CD4-positive, alpha-beta T cell (primary cell): ENCODE data around the gene CHADL. TPM values are rescaled to one million over a fixed set of nuclear protein-coding genes. Genes with fewer than 3 reads are reported as not detected.
"Not testable (repeated sequence)": the region's sequence is repeated elsewhere in the genome, so short reads cannot be mapped to it uniquely, and the experiment has no call there.

ENCODE experiments used
- ATAC-seq: fragments of 200-7000 bp; cut with Tn5 transposase; one replicate; pipeline ENCODE4 v1.10.0; 2022; ENCODE audit warnings: mild to moderate bottlenecking; ENCODE audit not compliant: poor library complexity
- CTCF ChIA-PET: fragments of 350-600 bp; sonication (Branson Sonifier 250); formaldehyde crosslinking; loops from one replicate; lab custom pipeline; 2021; ENCODE audit warnings: antibody characterized with exemption, inconsistent platforms; lab: Charles Lee
- POLR2A ChIA-PET: fragments of 350-600 bp; sonication (Branson Sonifier 250); formaldehyde crosslinking; loops from one replicate; lab custom pipeline; 2021; ENCODE audit warnings: antibody characterized with exemption, inconsistent platforms; lab: Charles Lee
- DNase-seq, 14 experiments: peaks; one replicate each; pipeline ENCODE4 v3.0.0-alpha.2; 2013 to 2020; ENCODE audit warnings: mixed read lengths in 2 of 14
- H3K27ac ChIP-seq, 2 donors: one replicate each; pipeline versions ENCODE4 v1.5.1 to v1.7.0; 2013; ENCODE audit warnings: low read length in 2 of 2, low read depth in 1 of 2, mild to moderate bottlenecking in 1 of 2
- H3K27me3 ChIP-seq, 2 experiments: 1 replicate in 1 of 2; 2 replicates in 1 of 2; pipeline versions ENCODE4 v1.6.1 to v1.7.0; 2013; ENCODE audit warnings: low read length in 2 of 2, control low read depth in 1 of 2, mild to moderate bottlenecking in 1 of 2, moderate library complexity in 1 of 2; ENCODE audit not compliant: insufficient read depth in 2 of 2, control insufficient read depth in 1 of 2
- H3K36me3 ChIP-seq: one replicate; pipeline ENCODE4 v1.6.1; 2013; ENCODE audit warnings: low read length, control low read depth; ENCODE audit not compliant: insufficient read depth
- H3K4me1 ChIP-seq: one replicate; pipeline ENCODE4 v1.6.1; 2013; ENCODE audit warnings: low read length, control low read depth; ENCODE audit not compliant: insufficient read depth
- H3K4me3 ChIP-seq: one replicate; pipeline ENCODE4 v1.5.1; 2013; ENCODE audit warnings: mild to moderate bottlenecking, low read length, moderate library complexity
- H3K9me3 ChIP-seq, 2 experiments: 1 replicate in 1 of 2; 2 replicates in 1 of 2; pipeline versions ENCODE4 v1.6.1 to v1.7.0; 2013; ENCODE audit warnings: low read length in 2 of 2, mild to moderate bottlenecking in 2 of 2, control low read depth in 1 of 2, moderate library complexity in 1 of 2; ENCODE audit not compliant: control insufficient read depth in 1 of 2, insufficient read depth in 1 of 2
- H3K27ac Mint-ChIP-seq: one replicate; pipeline ENCODE4 v1.8.0; 2020; ENCODE audit warnings: mixed read lengths
- H3K27me3 Mint-ChIP-seq: one replicate; pipeline ENCODE4 v1.8.0; 2021; ENCODE audit warnings: mixed read lengths
- H3K36me3 Mint-ChIP-seq: one replicate; pipeline ENCODE4 v1.8.0; 2021; ENCODE audit warnings: low read depth, mixed read lengths
- H3K4me1 Mint-ChIP-seq: one replicate; pipeline ENCODE4 v1.8.0; 2021; ENCODE audit warnings: low read depth, mixed read lengths
- H3K4me3 Mint-ChIP-seq: one replicate; pipeline ENCODE4 v1.8.0; 2020; ENCODE audit warnings: mild to moderate bottlenecking, mixed read lengths
- H3K9me3 Mint-ChIP-seq: one replicate; pipeline ENCODE4 v1.8.0; 2020; ENCODE audit warnings: mixed read lengths
- intact Hi-C, 2 experiments: fragments of 100-400 bp; cut with DNase I in 1 of 2; cut with micrococcal nuclease in 1 of 2; formaldehyde crosslinking; loops; one replicate each; pipeline versions ENCODE4 v1.15.1 to v1.9.0; 2023 to 2025; cut with DNase I, micrococcal nuclease
- microRNA-seq: library from miRNA; unstranded; fragments of <30 nt; microRNA quantifications from one replicate; pipeline ENCODE4 v1.2.0, GENCODE V29; 2021; ENCODE audit warnings: borderline microRNAs expressed, borderline replicate concordance
- total RNA-seq, 174 experiments: library from RNA in 2 of 174; stranded (reverse) in 2 of 174; gene quantifications; one replicate each; pipeline ENCODE4 v1.2.3 and lab custom pipeline; 2021 to 2026
- TF ChIP-seq, protein P1 (sequence below): fragments of 200-600 bp; IDR thresholded peaks from one replicate; pipeline ENCODE4 v1.8.0; 2022; ENCODE audit warnings: antibody characterized with exemption, mild to moderate bottlenecking

The CHADL gene
- total RNA-seq, 2 experiments from 2014 or later = 1.7 to 1.8 TPM

DNA sequence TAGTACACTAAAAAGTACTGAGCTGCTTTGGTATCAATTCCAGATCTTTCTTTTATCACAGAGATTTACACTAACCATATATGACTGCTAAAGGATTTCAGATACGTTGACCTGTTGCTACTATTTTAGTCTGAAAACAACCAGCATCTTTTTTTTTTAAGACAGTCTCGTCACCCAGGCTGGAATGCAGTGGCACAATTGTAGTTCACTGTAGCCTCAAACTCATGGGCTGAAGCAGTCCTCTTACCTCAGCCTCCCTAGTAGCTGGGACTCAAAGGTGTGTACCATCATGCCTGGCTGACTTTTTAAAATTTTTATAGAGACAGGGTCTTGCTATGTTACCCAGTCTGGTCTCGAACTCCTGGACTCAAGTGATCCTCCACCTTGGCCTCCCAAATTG lies 59.8 kb downstream of the CHADL start:
- H3K36me3 Mint-ChIP-seq = peaks cover 45% of the 10 kb centered on the region
- ChIA-PET POLR2A (interaction anchor here (1.4 to 1.6 kb wide), 2 partner anchors 57 to 230 kb away, joined by 3 to 4 read pairs; partner anchors contain the start of gene RBX1), CTCF (no interaction called here)
- intact Hi-C loops = no loop called here
- TF ChIP-seq, protein P1, sequence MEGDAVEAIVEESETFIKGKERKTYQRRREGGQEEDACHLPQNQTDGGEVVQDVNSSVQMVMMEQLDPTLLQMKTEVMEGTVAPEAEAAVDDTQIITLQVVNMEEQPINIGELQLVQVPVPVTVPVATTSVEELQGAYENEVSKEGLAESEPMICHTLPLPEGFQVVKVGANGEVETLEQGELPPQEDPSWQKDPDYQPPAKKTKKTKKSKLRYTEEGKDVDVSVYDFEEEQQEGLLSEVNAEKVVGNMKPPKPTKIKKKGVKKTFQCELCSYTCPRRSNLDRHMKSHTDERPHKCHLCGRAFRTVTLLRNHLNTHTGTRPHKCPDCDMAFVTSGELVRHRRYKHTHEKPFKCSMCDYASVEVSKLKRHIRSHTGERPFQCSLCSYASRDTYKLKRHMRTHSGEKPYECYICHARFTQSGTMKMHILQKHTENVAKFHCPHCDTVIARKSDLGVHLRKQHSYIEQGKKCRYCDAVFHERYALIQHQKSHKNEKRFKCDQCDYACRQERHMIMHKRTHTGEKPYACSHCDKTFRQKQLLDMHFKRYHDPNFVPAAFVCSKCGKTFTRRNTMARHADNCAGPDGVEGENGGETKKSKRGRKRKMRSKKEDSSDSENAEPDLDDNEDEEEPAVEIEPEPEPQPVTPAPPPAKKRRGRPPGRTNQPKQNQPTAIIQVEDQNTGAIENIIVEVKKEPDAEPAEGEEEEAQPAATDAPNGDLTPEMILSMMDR = no peak
- Histone ChIP-seq H3K4me1 (peaks cover 6% of the 10 kb centered on the region), H3K9me3 (no peaks in the 10 kb centered on the region), H3K27ac (no peak overlapping the region), H3K27me3 (no peaks in the 10 kb centered on the region), H3K36me3 (peaks cover 34% of the 10 kb centered on the region), H3K4me3 (no peak overlapping the region)
- H3K27ac Mint-ChIP-seq = peak overlapping the region; percentile 45
- H3K4me3 Mint-ChIP-seq = no peak overlapping the region
- H3K9me3 Mint-ChIP-seq = no peaks in the 10 kb centered on the region
- no peaks in the 10 kb centered on the region for H3K27me3 Mint-ChIP-seq
- H3K4me1 Mint-ChIP-seq = peaks cover 5% of the 10 kb centered on the region
- DNase-seq = no peak
- no peak for ATAC-seq

DNA sequence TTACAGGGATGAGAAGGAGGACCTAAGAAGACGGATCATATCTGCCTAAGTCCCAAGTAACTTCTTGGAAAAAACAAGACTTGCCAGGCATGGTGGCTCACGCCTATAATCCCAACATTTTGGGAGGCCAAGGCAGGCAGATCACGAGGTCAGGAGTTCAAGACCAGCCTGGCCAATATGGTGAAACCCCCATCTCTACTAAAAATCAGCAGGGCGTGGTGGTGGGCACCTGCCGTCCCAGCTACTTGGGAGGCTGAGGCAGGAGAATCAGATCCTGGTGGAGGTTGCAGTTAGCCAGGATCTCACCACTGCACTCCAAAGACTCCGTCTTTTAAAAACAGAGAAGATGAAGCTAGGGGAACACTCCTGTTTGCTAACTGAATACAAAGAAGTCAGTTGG lies 60.4 kb downstream of the CHADL start:
- H3K36me3 Mint-ChIP-seq = peaks cover 51% of the 10 kb centered on the region
- H3K27me3 ChIP-seq, H3K27ac ChIP-seq, intact Hi-C loops, ATAC-seq, H3K27ac Mint-ChIP-seq, DNase-seq, H3K27me3 Mint-ChIP-seq, H3K9me3 ChIP-seq, H3K4me3 Mint-ChIP-seq, H3K4me3 ChIP-seq, H3K9me3 Mint-ChIP-seq: not testable (repeated sequence)
- CTCF ChIA-PET = interaction anchor here (1.6 kb wide), 1 partner anchor 57 kb away, joined by 7 read pairs; no protein-coding TSS in a partner anchor
- POLR2A ChIA-PET = interaction anchor here (1.6 kb wide), 1 partner anchor 229 kb away, joined by 3 read pairs; the partner anchor contains the start of gene RBX1
- Histone ChIP-seq H3K4me1 (peaks cover 11% of the 10 kb centered on the region), H3K36me3 (peaks cover 39% of the 10 kb centered on the region)
- H3K4me1 Mint-ChIP-seq = peaks cover 11% of the 10 kb centered on the region

Small RNA genes lying within 50 kb of the gene (microRNA-seq; reads per million reads assigned to microRNA genes)
- gene MIR6889 = not detected

Other genes with a start within 250 kb of the CHADL start
- 100 to 1,000 TPM; 126 to 134 TPM for gene EP300, start 148.3 kb downstream of the CHADL start, total RNA-seq
- gene L3MBTL2, start 35.6 kb downstream of the CHADL start, total RNA-seq = 10 to 100 TPM; 16.4 to 17.5 TPM
- gene RANGAP1, start 45.3 kb upstream of the CHADL start, total RNA-seq = 100 to 1,000 TPM; 163 to 172 TPM
- 10 to 100 TPM; 29.5 to 32.7 TPM for gene ZC3H7B, start 60.6 kb upstream of the CHADL start, total RNA-seq
- gene TEF, start 141.0 kb upstream of the CHADL start, total RNA-seq = 1 to 10 TPM; 2.4 to 2.6 TPM
- 10 to 100 TPM; 21.0 to 26.7 TPM for gene TOB2, start 205.9 kb upstream of the CHADL start, total RNA-seq
- gene PHF5A, start 227.8 kb upstream of the CHADL start, total RNA-seq = 10 to 100 TPM; 41.3 to 44.2 TPM
- 10 to 100 TPM; 69.5 to 71.9 TPM for gene ACO2, start 228.2 kb upstream of the CHADL start, total RNA-seq